Measurements from ENCODE around the gene LYPLA2.

Gene LYPLA2

GRCh38 chr1:23801338-23801748, 10.4 kb downstream of the LYPLA2 start:
- TF ChIP-seq CEBPB (IDR thresholded peaks at IDR 0.05) (no peak), REST (IDR thresholded peaks at IDR 0.05; ENCODE audit: low read depth) (no peak), FOXM1 (IDR thresholded peaks at IDR 0.05; ENCODE audit: borderline replicate concordance, low read depth) (no peak), TCF12 (IDR thresholded peaks at IDR 0.05; ENCODE audit: low read depth) (no peak; the same call in 1 of the 2 replicates), CREB1 (IDR thresholded peaks at IDR 0.05; ENCODE audit: low read depth) (no peak)

- no peak for TF ChIP-seq EGR1 (IDR thresholded peaks at IDR 0.05)
- TF ChIP-seq RAD21 (IDR thresholded peaks at IDR 0.05; ENCODE audit: low read depth): no peak
- no peak for TF ChIP-seq TAF1 (IDR thresholded peaks at IDR 0.05; ENCODE audit: low read depth)
- TF ChIP-seq EP300 (IDR thresholded peaks at IDR 0.05; ENCODE audit: borderline replicate concordance): no peak
- TF ChIP-seq TCF12 (IDR thresholded peaks at IDR 0.05; ENCODE audit: low read depth): no peak
Measured at GRCh38 chr1:23801876-23802275, 10.9 kb downstream of the LYPLA2 start.

GRCh38 chr1:23803674-23804073, 12.7 kb downstream of the LYPLA2 start:
- TF ChIP-seq CEBPB (IDR thresholded peaks at IDR 0.05) (no peak), USF1 (IDR thresholded peaks at IDR 0.05) (no peak), TAF1 (IDR thresholded peaks at IDR 0.05; ENCODE audit: low read depth) (no peak), EGR1 (IDR thresholded peaks at IDR 0.05) (no peak), ZBTB7A (IDR thresholded peaks at IDR 0.05; ENCODE audit: low read depth) (no peak), TEAD4 (IDR thresholded peaks at IDR 0.05) (no peak), RAD21 (IDR thresholded peaks at IDR 0.05; ENCODE audit: low read depth) (no peak), REST (IDR thresholded peaks at IDR 0.05; ENCODE audit: low read depth) (no peak), TCF12 (IDR thresholded peaks at IDR 0.05; ENCODE audit: low read depth) (no peak), YY1 (IDR thresholded peaks at IDR 0.05; ENCODE audit: low read depth) (no peak), EP300 (IDR thresholded peaks at IDR 0.05; ENCODE audit: borderline replicate concordance) (no peak), CREB1 (IDR thresholded peaks at IDR 0.05; ENCODE audit: low read depth) (no peak), MAX (IDR thresholded peaks at IDR 0.05) (no peak), FOXM1 (IDR thresholded peaks at IDR 0.05; ENCODE audit: borderline replicate concordance, low read depth) (no peak), NFIC (IDR thresholded peaks at IDR 0.05) (no peak)

- TF ChIP-seq TAF1 (IDR thresholded peaks at IDR 0.05; ENCODE audit: low read depth): no peak
- no peak for TF ChIP-seq CREB1 (IDR thresholded peaks at IDR 0.05; ENCODE audit: low read depth)
- TF ChIP-seq EP300 (IDR thresholded peaks at IDR 0.05; ENCODE audit: borderline replicate concordance): no peak
- TF ChIP-seq FOXM1 (IDR thresholded peaks at IDR 0.05; ENCODE audit: borderline replicate concordance, low read depth): no peak
- no peak for TF ChIP-seq YY1 (IDR thresholded peaks at IDR 0.05; ENCODE audit: low read depth)
Measured at GRCh38 chr1:23804183-23804835, 13.4 kb downstream of the LYPLA2 start.

GRCh38 chr1:23805025-23805424, 14.1 kb downstream of the LYPLA2 start:
- TF ChIP-seq CEBPB (IDR thresholded peaks at IDR 0.05) (no peak), TEAD4 (IDR thresholded peaks at IDR 0.05) (no peak), EP300 (IDR thresholded peaks at IDR 0.05; ENCODE audit: borderline replicate concordance) (no peak), YY1 (IDR thresholded peaks at IDR 0.05; ENCODE audit: low read depth) (no peak), USF1 (IDR thresholded peaks at IDR 0.05) (no peak), NFIC (IDR thresholded peaks at IDR 0.05) (no peak), ZBTB7A (IDR thresholded peaks at IDR 0.05; ENCODE audit: low read depth) (no peak), TAF1 (IDR thresholded peaks at IDR 0.05; ENCODE audit: low read depth) (no peak), REST (IDR thresholded peaks at IDR 0.05; ENCODE audit: low read depth) (no peak), FOXM1 (IDR thresholded peaks at IDR 0.05; ENCODE audit: borderline replicate concordance, low read depth) (no peak), TCF12 (IDR thresholded peaks at IDR 0.05; ENCODE audit: low read depth) (no peak), RAD21 (IDR thresholded peaks at IDR 0.05; ENCODE audit: low read depth) (no peak), MAX (IDR thresholded peaks at IDR 0.05) (no peak), EGR1 (IDR thresholded peaks at IDR 0.05) (no peak), CREB1 (IDR thresholded peaks at IDR 0.05; ENCODE audit: low read depth) (no peak)

Measured in Ishikawa (cell line).